HG03175 (cell line): ENCODE results near the gene RASA4.
"Not testable (repeated sequence)": the region's sequence is repeated elsewhere in the genome, so short reads cannot be mapped to it uniquely, and the experiment has no call there.

Experiments
- ATAC-seq: cut with Tn5 transposase; IDR thresholded peaks from one replicate; pipeline ENCODE4 v1.9.1; 2021; ENCODE audit warnings: mild to moderate bottlenecking, moderate library complexity; ENCODE audit not compliant: unreplicated experiment

The RASA4 gene

GRCh38 chr7:102545288-102545687 is 71.3 kb downstream of the RASA4 start:
- not testable (repeated sequence) for ATAC-seq

GRCh38 chr7:102544372-102544771 is 72.2 kb downstream of the RASA4 start:
- ATAC-seq: not testable (repeated sequence)

DNA sequence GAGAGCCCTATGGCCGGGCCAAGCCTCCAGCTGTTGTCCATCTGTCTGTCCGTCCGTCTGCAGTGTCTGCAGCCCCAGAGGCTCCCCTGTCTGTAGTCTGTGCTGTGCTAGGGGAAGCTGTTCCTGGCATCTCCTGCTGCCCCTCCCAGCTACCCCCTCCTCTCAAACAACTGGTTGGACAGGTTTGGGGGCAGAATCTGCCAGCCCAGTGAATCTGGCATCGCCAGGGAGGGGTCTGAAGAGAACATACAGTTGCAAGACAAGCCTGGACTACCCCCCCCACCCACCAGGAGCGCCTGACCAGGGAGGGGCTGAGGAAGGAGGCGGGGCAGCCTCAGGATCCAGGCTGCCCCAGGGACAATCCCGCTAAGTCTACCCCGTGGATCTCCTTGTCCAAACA is 73.0 kb downstream of the RASA4 start, which contains the start of gene UPK3BL2:
UPK3BL2 (minus strand) TSS at position 101 of the 400 bp plus-strand sequence; CDS start at position 41, 60 bp downstream.
- ATAC-seq: not testable (repeated sequence)

GRCh38 chr7:102542771-102543170 is 73.8 kb downstream of the RASA4 start:
- ATAC-seq: not testable (repeated sequence)

GRCh38 chr7:102542083-102542482 is 74.5 kb downstream of the RASA4 start:
- not testable (repeated sequence) for ATAC-seq

DNA sequence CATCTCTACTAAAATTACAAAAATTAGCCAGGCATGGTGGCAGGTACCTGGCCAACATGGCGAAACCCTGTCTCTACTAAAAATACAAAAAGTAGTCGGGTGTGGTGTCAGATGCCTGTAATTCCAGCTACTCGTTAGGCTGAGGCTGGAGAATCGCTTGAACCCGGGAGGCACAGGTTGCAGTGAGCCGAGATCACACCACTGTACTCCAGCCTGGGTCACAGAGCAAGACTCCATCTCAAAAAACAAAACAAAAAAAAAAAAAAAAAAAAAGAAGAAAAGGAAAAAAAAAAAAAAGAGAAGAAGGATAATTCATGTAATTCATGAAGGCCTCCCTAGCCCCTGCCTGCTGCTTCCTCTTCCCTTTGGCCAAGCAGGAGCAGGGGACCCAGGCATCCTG is 76.0 kb downstream of the RASA4 start:
- not testable (repeated sequence) for ATAC-seq

DNA sequence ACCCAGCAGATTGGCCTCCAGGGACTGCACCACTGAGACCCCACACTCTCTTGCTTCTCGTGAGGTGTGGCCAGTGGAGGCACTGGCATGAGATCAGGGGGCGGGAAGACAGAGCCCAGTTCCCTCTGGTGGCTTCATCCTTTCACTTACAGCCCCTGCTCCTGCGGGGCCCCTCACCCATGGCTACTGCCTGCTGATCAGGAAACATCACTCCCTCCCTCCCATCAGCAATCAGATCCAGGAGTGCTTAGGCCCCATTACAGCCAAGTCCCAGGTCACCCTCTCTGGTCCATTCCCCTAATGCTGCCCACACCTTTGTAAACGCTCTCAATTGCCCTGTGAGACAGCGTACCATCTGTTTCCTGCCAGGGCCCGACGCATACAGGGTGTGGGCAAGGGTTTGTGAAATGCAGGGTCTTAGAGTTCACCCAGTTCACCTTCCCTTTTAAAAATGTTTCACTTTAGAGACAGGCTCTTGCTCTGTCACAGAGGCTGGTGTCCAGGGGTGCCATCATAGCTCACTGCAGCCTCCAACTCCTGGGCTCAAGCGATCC is 81.4 kb downstream of the RASA4 start:
- ATAC-seq: not testable (repeated sequence)

DNA sequence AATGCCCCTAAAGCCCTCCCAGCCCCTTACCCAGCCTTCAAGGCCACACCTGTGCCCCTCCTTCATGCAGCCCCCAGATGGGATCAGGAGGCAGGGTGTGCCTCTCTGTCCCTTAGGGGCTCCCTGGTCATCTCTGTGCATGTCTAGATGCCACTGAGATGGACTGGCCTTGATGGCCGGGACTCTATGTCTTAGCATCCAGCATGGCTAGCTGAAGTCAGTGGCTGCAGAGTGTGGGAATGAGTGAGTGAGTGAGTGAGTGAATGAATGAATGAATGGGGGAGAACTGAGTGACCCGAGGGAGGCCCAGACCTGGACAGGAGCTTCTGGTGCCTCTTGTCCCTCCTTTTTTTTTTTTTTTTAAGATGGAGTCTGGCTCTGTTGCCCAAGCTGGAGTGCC is 84.4 kb downstream of the RASA4 start:
- ATAC-seq: not testable (repeated sequence)

- not testable (repeated sequence) for ATAC-seq
Measured at GRCh38 chr7:102531583-102531982, 85.0 kb downstream of the RASA4 start.

- ATAC-seq: not testable (repeated sequence)
Measured at GRCh38 chr7:102527822-102528793, 88.4 kb downstream of the RASA4 start.

GRCh38 chr7:102527182-102527581 is 89.4 kb downstream of the RASA4 start:
- not testable (repeated sequence) for ATAC-seq

DNA sequence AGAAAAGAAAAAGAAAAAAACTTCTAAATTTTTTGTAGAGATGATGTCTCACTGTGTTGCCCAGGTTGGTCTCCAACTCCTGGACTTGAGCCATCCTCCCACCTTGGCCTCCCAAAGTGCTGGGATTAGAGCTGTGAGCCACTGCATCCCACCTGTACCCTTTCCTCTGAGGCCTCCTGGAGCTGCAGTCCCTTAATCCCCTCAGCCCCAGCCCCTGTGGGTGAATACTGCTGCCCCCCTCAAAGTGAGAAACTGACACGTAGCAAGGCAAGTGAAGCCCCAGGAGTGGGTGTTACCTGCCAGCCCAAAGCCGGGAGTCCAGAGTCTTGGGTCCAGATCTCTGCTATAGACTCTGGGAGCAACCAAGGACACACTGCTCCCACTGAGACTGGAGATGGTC is 91.8 kb downstream of the RASA4 start:
- ATAC-seq: not testable (repeated sequence)
